Spleen (tissue), 11 donors: ENCODE measurements around the gene CEP55. TPM values are rescaled to one million over a fixed set of nuclear protein-coding genes. Genes with fewer than 3 reads are reported as not detected.
A peak's percentile ranks its signal among the peaks of the same experiment; 100 is the strongest.

Experiments used
- DNase-seq: peaks from one replicate; pipeline ENCODE4 v3.0.0-alpha.2; 2020
- H3K27ac ChIP-seq, 8 donors: fragments of 200-600 bp; sonication (generic) in 7 of 8; 1 replicate in 4 of 8; 2 replicates in 4 of 8; pipeline versions ENCODE4 v1.5.0 to v1.8.0; 2016 to 2021; ENCODE audit warnings: inconsistent platforms in 4 of 8, mild to moderate bottlenecking in 4 of 8, moderate library complexity in 1 of 8
- H3K27me3 ChIP-seq, 7 donors: fragments of 200-600 bp; sonication (generic) in 6 of 7; replicated peaks in 1 of 7; 1 replicate in 4 of 7; 2 replicates in 3 of 7; pipeline versions ENCODE4 v1.5.0 to v1.8.0; 2016 to 2021; ENCODE audit warnings: inconsistent platforms in 3 of 7, mild to moderate bottlenecking in 1 of 7
- H3K36me3 ChIP-seq, 6 donors: fragments of 200-600 bp; sonication (generic) in 5 of 6; 1 replicate in 4 of 6; 2 replicates in 2 of 6; pipeline versions ENCODE4 v1.5.0 to v1.8.0; 2016 to 2021; ENCODE audit warnings: inconsistent platforms in 2 of 6
- H3K4me1 ChIP-seq, 6 donors: fragments of 200-600 bp; sonication (generic) in 5 of 6; 1 replicate in 3 of 6; 2 replicates in 3 of 6; pipeline versions ENCODE4 v1.5.0 to v1.8.0; 2016 to 2021; ENCODE audit warnings: inconsistent platforms in 3 of 6
- H3K4me3 ChIP-seq, 8 donors: fragments of 200-600 bp; sonication (generic) in 7 of 8; 1 replicate in 4 of 8; 2 replicates in 4 of 8; pipeline versions ENCODE4 v1.5.0 to v1.8.0; 2016 to 2021; ENCODE audit warnings: inconsistent platforms in 4 of 8, mild to moderate bottlenecking in 4 of 8, moderate library complexity in 2 of 8
- H3K9me3 ChIP-seq, 8 donors: fragments of 200-600 bp; sonication (generic) in 7 of 8; 1 replicate in 4 of 8; 2 replicates in 4 of 8; pipeline versions ENCODE4 v1.5.0 to v1.8.0; 2016 to 2021; ENCODE audit warnings: inconsistent platforms in 4 of 8
- POLR2A ChIP-seq, 3 donors: fragments of 450-650 bp; IDR thresholded peaks; one replicate each; pipeline ENCODE4 v1.5.1; 2017; ENCODE audit warnings: antibody characterized with exemption in 3 of 3, mild to moderate bottlenecking in 1 of 3
- POLR2AphosphoS5 ChIP-seq, 3 donors: sonication (generic); formaldehyde crosslinking; IDR thresholded peaks; one replicate each; pipeline ENCODE4 v1.5.1; 2017; ENCODE audit warnings: antibody characterized with exemption in 3 of 3
- WGBS, 5 donors: extraction: QIAGEN DNeasy Blood & Tissue Kit in 3 of 5; methylation state at CpG; one replicate each; pipeline versions ENCODE4 v1.1.5 to v1.1.7; 2013 to 2018; 5-methylcytosine and 5-hydroxymethylcytosine counted together
- intact Hi-C: fragments of 100-400 bp; cut with DNase I; formaldehyde crosslinking; loops from one replicate; pipeline ENCODE4 v1.15.0; 2023; ENCODE audit warnings: low total_unique reads
- polyA plus RNA-seq, 3 donors: library from polyadenylated mRNA; stranded (reverse); fragments of 200-250 nt; gene quantifications; one replicate each; pipeline ENCODE4 v1.2.1, GENCODE V29; 2013
- total RNA-seq, 7 donors: library from RNA; depleted of rRNA in 3 of 7; stranded (reverse); fragments of >200 nt in 3 of 7; fragmentation: NEBNext Ultra II Directional in 4 of 7; extraction: Animal tissue kit (Norgen Biotek cat#: 25700) in 4 of 7; gene quantifications; one replicate each; pipeline versions ENCODE4 v1.1.0 to v1.2.1, GENCODE V29; 2016 to 2021
- TF ChIP-seq, protein P1 (sequence below), 11 experiments: fragments of 200-600 bp in 7 of 11; fragments of 450-650 bp in 4 of 11; sonication (generic) in 4 of 11; IDR thresholded peaks in 8 of 11; conservative IDR thresholded peaks in 3 of 11; 1 replicate in 7 of 11; 2 replicates in 4 of 11; pipeline versions ENCODE4 v1.4.0 to v1.8.0; 2016 to 2021; ENCODE audit warnings: antibody characterized with exemption in 11 of 11, inconsistent platforms in 4 of 11, mild to moderate bottlenecking in 1 of 11
- donor health status: healthy with polysubstance abuse.
- donor health status: DM: no; HTN: no; CAD: no; lungs with moderate emphysema.
- donor health status: DM: no; HTN: no; CAD: no.
- donor health status: Bipolar disorder and iron deficiency.
- donor health status: healthy.
- donor health status: DM: no; HTN: no; CAD: no.
- donor health status: DM: yes; HTN: yes; CAD: no.

The CEP55 gene
- total and polyA plus RNA-seq, 10 donors, result 0.95 to 6.6 (median 3.1) TPM

DNA sequence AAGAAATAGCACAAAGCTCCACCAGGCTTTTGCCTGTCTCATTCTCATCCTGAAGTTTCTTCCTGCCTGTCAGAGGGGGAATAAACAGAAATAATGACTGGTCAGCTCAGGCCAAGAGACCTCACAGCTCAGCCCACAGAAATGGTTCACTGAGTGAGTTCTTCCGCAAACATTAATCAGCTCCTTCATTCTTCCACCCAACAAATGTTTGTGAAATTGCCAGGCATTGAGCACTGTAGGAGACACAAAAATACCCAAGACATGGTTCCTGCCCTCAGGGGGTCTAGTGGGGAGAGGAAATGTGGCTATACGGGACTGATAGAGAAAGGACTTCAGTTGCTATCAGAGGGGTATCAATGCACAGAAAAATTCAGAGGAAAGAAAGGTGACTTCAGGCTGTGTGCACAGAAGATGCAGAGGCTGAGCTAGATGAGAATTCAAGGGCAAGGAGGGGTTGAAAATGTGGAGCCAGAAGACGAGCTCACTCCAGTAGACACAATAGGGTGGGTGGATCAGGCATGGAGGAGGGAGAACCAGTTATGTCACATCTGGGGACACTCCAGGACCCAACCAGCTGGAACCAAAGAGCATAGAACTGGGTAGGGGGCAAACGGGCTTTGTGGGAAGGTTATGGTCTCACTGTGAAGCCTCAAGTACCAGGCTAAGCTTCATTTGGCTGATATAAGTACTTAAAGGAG is 35.2 kb upstream of the CEP55 start:
- WGBS, 5 donors, result 62 to 81% (median 70%) methylated on average over 4 of the region's 4 CpGs
- Histone ChIP-seq H3K9me3 (no peaks in the 10 kb centered on the region), H3K4me3 (no peak overlapping the region), H3K27ac (peak overlapping the region in 2 of 8 donors; percentile 5 to 32), H3K36me3 (no peaks in the 10 kb centered on the region), H3K4me1 (peaks cover 0 to 54% (median 25%) of the 10 kb centered on the region in 6 donors), H3K27me3 (no peaks in the 10 kb centered on the region)
- TF ChIP-seq POLR2A (IDR thresholded peaks at IDR 0.05) (no peak), POLR2AphosphoS5 (IDR thresholded peaks at IDR 0.05) (no peak)
- TF ChIP-seq, protein P1, sequence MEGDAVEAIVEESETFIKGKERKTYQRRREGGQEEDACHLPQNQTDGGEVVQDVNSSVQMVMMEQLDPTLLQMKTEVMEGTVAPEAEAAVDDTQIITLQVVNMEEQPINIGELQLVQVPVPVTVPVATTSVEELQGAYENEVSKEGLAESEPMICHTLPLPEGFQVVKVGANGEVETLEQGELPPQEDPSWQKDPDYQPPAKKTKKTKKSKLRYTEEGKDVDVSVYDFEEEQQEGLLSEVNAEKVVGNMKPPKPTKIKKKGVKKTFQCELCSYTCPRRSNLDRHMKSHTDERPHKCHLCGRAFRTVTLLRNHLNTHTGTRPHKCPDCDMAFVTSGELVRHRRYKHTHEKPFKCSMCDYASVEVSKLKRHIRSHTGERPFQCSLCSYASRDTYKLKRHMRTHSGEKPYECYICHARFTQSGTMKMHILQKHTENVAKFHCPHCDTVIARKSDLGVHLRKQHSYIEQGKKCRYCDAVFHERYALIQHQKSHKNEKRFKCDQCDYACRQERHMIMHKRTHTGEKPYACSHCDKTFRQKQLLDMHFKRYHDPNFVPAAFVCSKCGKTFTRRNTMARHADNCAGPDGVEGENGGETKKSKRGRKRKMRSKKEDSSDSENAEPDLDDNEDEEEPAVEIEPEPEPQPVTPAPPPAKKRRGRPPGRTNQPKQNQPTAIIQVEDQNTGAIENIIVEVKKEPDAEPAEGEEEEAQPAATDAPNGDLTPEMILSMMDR (IDR thresholded peaks at IDR 0.05 in 8 of 11, conservative IDR thresholded peaks at IDR 0.05 in 3 of 11), result no peak
- DNase-seq, result no peak
- intact Hi-C loops, result no loop called here

DNA sequence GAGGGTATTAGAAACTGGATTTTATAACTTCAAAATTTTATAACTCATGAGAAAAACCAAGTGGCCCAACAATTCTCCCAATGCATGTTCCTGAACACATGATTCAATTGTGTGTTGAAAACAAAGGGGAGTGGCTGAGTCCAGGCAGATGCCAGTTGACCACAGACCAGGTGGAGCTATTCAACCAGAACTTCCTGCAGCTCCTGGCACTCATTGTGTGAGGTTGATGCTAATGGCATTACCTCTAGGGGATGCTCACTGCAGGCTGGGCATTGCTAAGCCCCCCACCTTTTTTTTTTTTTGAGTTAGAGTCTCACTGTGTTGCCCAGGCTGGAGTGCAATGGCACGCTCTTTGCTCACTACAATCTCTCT is 34.6 kb upstream of the CEP55 start:
- H3K27ac ChIP-seq, result peak overlapping the region in 1 of 8 donors; percentile 61
- H3K27me3 ChIP-seq, result no peaks in the 10 kb centered on the region
- TF ChIP-seq POLR2A (IDR thresholded peaks at IDR 0.05) (no peak), POLR2AphosphoS5 (IDR thresholded peaks at IDR 0.05) (no peak)
- TF ChIP-seq, protein P1 (IDR thresholded peaks at IDR 0.05 in 8 of 11, conservative IDR thresholded peaks at IDR 0.05 in 3 of 11), result no peak
- WGBS, 5 donors, result 70 to 100% (median 93%) methylated on average over 1 of the region's 1 CpG
- H3K4me3 ChIP-seq, result no peak overlapping the region
- H3K36me3 ChIP-seq, result no peaks in the 10 kb centered on the region
- no peak for DNase-seq
- H3K4me1 ChIP-seq, result peaks cover 0 to 59% (median 28%) of the 10 kb centered on the region in 6 donors
- H3K9me3 ChIP-seq, result no peaks in the 10 kb centered on the region
- intact Hi-C loops, result no loop called here

DNA sequence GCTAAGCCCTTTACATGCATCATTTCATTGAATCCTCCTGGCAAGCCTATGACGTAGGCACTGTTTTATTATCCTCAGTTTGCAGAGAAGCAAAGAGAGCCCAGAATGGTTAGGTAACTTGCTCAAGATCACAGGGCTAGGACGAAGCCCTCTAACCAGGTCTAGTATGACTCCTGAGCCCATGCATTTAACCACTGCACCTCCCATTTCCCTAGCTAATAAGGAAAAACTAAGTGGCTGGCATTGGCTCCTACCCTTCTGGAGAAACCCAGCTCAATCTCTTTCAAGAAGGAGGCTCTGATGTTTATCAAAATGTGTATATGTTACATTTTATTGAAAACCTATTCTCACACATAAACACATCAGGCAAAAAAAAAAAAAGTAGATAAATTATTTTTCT is 34.0 kb upstream of the CEP55 start:
- peaks cover 0 to 61% (median 28%) of the 10 kb centered on the region in 6 donors for H3K4me1 ChIP-seq
- TF ChIP-seq POLR2A (IDR thresholded peaks at IDR 0.05) (no peak), POLR2AphosphoS5 (IDR thresholded peaks at IDR 0.05) (no peak)
- TF ChIP-seq, protein P1 (IDR thresholded peaks at IDR 0.05 in 8 of 11, conservative IDR thresholded peaks at IDR 0.05 in 3 of 11), result no peak
- DNase-seq, result no peak
- no peaks in the 10 kb centered on the region for H3K27me3 ChIP-seq
- H3K27ac ChIP-seq, result peak overlapping the region in 4 of 8 donors; percentile 44 to 76 (median 59)
- no peak overlapping the region for H3K4me3 ChIP-seq
- H3K9me3 ChIP-seq, result no peaks in the 10 kb centered on the region
- H3K36me3 ChIP-seq, result no peaks in the 10 kb centered on the region
- 43 to 95% (median 47%) methylated on average over 2 of the region's 2 CpGs for WGBS, 5 donors
- intact Hi-C loops, result no loop called here

DNA sequence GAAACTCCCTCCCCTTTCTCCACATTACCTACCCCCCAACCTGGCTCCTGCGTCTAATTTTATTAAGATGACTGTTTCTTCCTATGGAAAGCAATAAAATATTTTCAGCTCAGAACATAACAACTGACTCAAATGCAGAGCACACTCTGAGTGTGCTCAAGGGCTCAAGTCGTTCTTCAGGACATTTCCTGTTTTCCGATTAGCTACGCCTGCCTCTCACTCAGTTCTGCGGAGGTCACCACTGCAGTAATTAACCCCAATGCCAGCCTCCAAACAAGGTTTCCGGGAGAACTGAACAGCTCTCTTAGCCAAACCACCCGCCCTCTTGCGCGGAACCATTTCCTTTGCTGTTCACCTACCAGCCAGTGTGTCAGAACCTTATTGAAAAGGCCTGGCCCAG is 33.5 kb upstream of the CEP55 start:
- no peak for DNase-seq
- Histone ChIP-seq H3K4me3 (no peak overlapping the region), H3K36me3 (no peaks in the 10 kb centered on the region), H3K4me1 (peaks cover 0 to 61% (median 28%) of the 10 kb centered on the region in 6 donors), H3K27me3 (no peaks in the 10 kb centered on the region), H3K27ac (peak overlapping the region in 6 of 8 donors; percentile 13 to 76 (median 56)), H3K9me3 (no peaks in the 10 kb centered on the region)
- 15 to 39% (median 23%) methylated on average over 9 of the region's 9 CpGs for WGBS, 5 donors
- intact Hi-C loops, result no loop called here
- TF ChIP-seq, protein P1 (IDR thresholded peaks at IDR 0.05 in 8 of 11, conservative IDR thresholded peaks at IDR 0.05 in 3 of 11), result no peak
- TF ChIP-seq POLR2A (IDR thresholded peaks at IDR 0.05), result no peak
- peak in 1 of 3 donors; percentile 48 for TF ChIP-seq POLR2AphosphoS5 (IDR thresholded peaks at IDR 0.05)
